ENCODE measurements around the gene TMCC1.
"Not testable (repeated sequence)": the region's sequence is repeated elsewhere in the genome, so short reads cannot be mapped to it uniquely, and the experiment has no call there.

TMCC1 gene

DNA sequence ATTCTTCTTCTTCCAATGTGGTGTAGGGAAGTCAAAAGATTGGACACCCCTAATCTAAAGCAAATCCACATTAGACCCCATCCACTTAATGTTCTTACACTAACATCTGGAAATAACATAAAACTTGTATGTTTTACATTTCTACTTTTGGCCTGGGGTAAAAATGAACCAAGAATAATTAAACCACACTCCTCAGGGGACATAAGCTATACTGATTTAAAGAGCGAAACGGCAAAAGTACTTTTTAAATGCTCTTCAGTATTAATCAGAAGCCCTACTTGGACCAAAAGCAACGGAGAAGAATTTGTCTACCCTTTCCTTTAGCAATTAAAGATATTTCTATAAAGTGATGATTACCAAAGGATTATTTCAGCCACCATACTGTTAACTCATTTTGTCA is 123.9 kb downstream of the TMCC1 start:
- no peak for DNase-seq

DNA sequence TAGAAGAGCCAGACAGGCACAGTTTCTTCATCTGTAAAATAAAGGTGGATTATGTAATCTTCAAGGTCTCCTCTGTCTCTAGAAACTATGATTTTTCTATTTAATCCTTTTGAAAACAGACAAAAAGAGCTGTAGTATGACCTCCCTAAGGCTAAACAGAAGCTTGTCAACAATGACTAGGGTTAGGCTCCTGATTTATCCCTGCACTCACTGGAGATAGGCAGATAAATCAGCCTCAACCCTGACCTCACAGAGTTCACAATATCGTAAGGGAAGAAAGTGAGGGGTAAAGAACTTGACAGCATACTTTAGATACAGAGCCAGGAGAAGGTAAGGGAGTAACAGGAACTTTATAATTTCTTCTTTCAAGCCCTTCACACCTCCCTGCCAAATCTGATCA is 124.8 kb downstream of the TMCC1 start:
- no peak for DNase-seq

GRCh38 chr3:129766135-129766534 is 127.4 kb downstream of the TMCC1 start:
- DNase-seq = no peak

DNA sequence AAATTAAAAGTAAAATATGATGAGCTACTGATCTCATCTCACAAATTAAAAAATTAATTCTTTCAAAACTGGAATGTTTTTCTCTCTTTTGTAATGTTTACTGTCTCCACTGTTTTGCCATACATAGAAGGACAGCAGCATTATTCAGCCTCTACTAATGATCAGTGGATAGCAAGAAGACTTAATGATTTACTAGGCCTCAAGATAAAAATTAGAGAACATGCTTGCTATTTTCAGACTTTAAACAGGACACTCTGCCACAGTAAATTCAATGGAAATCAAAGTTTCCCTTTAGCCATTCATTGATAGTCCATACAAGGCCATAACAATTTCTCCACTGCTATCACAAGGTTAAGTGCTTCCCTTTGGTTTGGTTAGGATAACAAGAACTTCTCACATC is 129.4 kb downstream of the TMCC1 start:
- no peak for DNase-seq

DNA sequence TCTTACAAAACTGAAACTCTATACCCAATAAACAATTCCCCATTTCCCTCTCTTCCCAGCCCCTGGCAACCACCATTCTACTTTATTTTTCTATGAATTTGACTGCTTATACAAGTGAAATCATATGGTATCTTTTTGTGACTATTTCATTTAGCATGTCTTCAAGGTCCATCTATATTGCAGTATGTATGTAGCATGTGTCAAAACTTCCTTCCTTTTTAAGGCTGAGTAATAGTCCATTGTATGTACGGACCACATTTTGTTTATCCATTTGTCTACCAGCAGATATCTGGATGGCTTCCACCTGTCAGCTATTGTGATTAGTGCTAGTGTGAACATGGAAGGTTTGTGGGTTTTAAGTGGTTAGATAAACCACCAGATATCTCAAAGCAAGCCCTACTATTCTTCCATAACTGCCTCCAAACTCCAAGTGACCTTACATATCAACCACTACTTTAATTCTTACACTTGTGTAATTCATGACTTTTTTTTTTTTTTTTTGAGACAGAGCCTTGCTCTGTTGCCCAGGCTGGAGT is 134.7 kb downstream of the TMCC1 start:
- DNase-seq = no peak

DNA sequence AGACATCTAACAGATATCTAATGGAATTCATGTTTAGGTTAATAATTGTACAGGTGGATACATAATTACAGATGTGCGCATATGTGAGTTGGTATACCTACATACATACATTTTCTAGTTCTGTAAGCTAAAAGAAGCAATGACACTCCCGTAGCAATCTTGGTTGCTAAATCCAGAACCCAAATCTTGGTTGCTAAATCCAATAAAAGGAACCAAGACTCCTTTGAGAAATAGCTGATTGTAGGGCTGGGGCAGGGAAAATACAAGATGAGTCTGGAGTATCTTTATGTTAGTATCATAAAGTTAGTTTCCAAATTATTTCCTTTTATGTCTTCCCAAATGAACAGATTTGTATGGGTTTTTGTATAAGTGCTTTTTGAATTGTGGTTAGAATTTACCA is 135.2 kb downstream of the TMCC1 start:
- no peak for DNase-seq

DNA sequence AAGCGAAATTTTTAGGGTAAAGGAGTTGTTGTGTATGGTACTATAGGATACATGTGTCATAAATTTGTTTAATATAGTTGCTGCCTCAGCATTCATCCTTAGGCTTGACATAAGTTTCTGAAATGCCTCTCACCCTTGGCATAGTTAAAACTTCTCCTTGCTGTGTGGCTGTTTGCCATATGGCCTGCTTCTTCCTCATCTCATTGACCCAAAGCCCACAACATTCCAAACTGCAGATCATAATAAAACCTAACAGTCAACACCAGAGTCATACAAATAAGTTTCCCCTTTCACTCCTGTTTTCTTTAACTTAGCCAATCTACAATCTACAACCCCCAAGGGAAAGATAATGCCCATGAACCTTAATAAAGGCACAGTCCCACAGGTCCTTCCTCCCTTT is 136.6 kb downstream of the TMCC1 start:
- DNase-seq = no peak

- DNase-seq = not testable (repeated sequence)
These were observed 142.4 kb downstream of the TMCC1 start for GRCh38 chr3:129751105-129751504.

GRCh38 chr3:129749692-129750091 is 143.8 kb downstream of the TMCC1 start:
- no peak for DNase-seq

DNA sequence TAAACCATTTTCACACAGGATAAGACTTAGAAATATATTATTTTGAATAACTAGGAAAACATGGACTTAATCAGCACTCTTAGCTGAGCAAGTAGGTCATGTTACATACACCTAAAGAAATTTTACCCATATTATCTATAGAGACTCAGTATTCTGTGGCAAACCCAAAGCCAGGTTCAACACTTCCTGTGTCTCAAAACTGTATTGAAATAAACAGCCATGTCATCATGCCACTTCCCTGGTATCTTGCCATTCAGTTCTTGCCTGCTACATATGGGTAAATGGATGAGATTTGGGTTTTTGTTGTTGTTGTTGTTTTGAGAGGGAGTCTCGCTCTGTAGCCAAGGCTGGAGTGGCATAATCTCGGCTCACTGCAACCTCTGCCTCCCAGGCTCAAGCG is 145.5 kb downstream of the TMCC1 start:
- no peak for DNase-seq

- DNase-seq = no peak
These were observed 146.4 kb downstream of the TMCC1 start for GRCh38 chr3:129747136-129747535.

DNA sequence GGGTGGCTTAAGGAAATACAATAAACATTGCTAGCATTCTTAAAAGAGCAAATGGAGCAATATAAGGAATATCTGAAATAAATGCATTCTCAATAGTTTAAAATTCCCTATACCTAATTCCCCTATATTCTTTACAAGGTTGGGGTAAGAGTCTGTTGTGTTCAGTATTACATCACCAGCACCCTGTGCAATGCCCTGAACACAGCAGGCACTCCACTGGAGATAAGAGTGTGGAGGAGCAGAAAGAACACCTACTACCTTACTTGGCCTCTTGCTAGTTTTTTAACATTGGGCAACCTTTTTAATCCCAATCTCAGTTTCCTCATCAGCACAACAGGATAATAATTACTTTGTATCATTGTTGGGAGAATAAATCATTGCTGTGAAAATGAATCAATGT is 146.9 kb downstream of the TMCC1 start:
- DNase-seq = no peak

DNA sequence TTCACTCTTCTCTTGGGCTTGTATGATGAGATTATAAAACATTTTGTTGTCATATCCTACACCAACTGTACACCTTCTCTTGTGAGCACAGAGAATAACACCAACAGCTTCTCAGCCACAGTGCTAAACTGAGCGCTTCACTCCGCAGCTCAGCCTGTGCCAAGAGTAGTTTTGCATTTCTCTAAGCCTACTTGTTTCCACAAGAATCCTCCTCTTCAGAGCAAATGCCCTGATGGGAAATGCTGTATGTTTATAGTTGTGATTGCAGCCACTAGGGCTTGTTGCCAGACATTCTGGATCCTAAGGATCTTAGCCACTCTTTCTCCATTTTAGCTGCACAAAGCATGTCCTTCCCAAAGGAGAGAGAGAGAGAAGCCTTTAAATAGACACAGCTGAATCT is 148.3 kb downstream of the TMCC1 start:
- DNase-seq = no peak

- DNase-seq = no peak
These were observed 151.7 kb downstream of the TMCC1 start for GRCh38 chr3:129741794-129742193.

- DNase-seq = no peak
These were observed 153.4 kb downstream of the TMCC1 start for GRCh38 chr3:129740090-129740489.

GRCh38 chr3:129739634-129740033 is 153.9 kb downstream of the TMCC1 start:
- no peak for DNase-seq

- no peak for DNase-seq
These were observed 155.3 kb downstream of the TMCC1 start for GRCh38 chr3:129738172-129738571.

DNA sequence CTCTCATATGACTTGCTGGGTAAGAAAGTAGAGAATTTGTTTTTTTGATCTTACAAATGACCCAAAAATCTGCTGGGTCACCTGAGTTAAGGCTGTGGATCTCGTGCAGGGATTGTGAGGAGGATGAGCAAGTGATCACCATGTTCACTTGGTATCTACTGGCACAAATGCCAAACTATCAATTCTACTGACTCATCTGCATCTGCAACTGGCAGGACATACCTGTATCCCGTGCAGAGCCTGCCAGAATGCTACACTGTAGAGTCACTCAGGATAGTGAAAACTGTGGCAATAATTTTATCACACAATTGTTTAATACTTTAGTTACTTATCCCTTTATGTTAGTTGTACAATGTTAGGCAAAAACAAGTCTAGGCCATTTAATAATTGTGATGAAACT is 157.4 kb downstream of the TMCC1 start:
- DNase-seq = no peak

DNA sequence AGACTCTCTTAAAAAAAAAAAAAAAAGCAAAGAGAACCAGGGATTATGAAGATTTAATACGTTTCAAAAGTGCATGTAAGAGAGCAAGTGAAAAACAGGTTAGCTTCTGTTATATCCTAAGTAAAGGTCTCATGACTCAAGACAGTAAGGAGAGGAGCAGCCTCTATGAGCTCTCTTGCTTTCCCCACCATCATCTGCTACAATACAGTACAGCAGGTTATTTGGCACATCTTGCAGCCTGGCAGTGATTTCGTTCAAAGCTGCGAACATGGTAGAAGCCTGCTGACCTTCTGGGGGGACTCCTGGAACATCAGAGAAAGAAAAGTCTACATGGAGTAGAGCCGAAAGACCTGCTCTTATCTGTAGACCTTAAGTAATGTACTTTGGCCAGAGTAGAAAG is 157.9 kb downstream of the TMCC1 start:
- DNase-seq = no peak

DNA sequence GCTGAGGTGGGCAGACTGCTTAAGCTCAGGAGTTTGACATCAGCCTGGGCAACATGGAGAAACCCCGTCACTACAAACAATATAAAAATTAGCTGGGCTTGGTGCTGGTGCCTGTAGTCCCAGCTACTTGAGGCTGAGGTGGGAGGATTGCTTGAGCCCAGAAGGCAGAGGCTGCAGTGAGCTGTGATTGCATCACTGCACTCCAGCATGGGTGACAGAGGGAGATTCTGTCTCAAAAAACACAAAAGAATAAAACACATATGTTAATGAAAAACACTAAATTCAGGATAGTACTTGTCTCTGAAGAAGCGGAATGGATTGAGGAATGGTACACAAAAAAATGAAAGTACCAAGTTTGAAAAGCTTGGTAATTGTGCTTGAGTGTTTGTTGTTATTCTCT is 159.1 kb downstream of the TMCC1 start:
- no peak for DNase-seq

GRCh38 chr3:129732200-129732876 is 161.2 kb downstream of the TMCC1 start:
- no peak for DNase-seq

DNA sequence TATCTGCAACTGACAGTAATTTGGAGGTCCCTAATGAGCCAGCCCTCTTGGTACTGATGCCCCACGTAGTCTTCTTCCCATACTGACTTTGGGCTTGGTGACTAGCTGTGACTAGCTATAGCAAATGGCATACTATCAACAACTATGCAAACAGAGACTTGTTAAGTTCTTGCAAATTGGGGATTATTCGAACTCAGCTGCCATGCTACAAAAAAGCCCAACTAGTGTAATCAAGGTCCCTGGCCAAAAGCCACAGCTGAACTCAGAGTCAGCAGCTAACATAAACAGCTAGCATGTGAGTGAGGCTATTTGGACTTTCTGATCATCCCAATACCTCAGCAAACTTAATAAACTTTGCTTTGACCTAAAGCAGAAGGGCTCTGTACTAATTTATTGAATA is 165.8 kb downstream of the TMCC1 start:
- DNase-seq = no peak

GRCh38 chr3:129723558-129724324 is 169.8 kb downstream of the TMCC1 start:
- DNase-seq = no peak

GRCh38 chr3:129722527-129722926 is 171.0 kb downstream of the TMCC1 start:
- no peak for DNase-seq

All from central memory CD4-positive, alpha-beta T cell (primary cell).